Astrocyte (in vitro differentiated cells and primary cell): Measurements from ENCODE around the gene ZFR2. TPM values are rescaled to one million over a fixed set of nuclear protein-coding genes. Genes with fewer than 3 reads are reported as not detected.

Experiments
- DNase-seq: peaks from one replicate; pipeline ENCODE4 v3.0.0-alpha.2; 2010; ENCODE audit warnings: low read depth
- FAIRE-seq: peaks from 2 replicates; lab custom pipeline; 2011; peaks lifted over from hg19 to GRCh38; lab: Jason Lieb, UNC
- H2AFZ ChIP-seq: 2 replicates; pipeline ENCODE4 v1.6.0; 2012; ENCODE audit warnings: low read depth, low read length, inconsistent platforms
- H3K27ac ChIP-seq: 2 replicates; pipeline ENCODE4 v1.5.1; 2011; ENCODE audit warnings: low read depth, low read length, inconsistent platforms
- H3K27me3 ChIP-seq: 2 replicates; pipeline ENCODE4 v1.6.0; 2011; ENCODE audit warnings: low read length, inconsistent platforms; ENCODE audit not compliant: insufficient read depth
- H3K36me3 ChIP-seq: 2 replicates; pipeline ENCODE4 v1.5.1; 2011; ENCODE audit warnings: low read length, inconsistent platforms; ENCODE audit not compliant: insufficient read depth
- H3K4me1 ChIP-seq: 2 replicates; pipeline ENCODE4 v1.5.1; 2011; ENCODE audit warnings: low read length, inconsistent platforms; ENCODE audit not compliant: insufficient read depth
- H3K4me2 ChIP-seq: 2 replicates; pipeline ENCODE4 v1.6.0; 2012; ENCODE audit warnings: low read length, inconsistent platforms
- H3K4me3 ChIP-seq: 2 replicates; pipeline ENCODE4 v1.5.1; 2011; ENCODE audit warnings: low read depth, mild to moderate bottlenecking, low read length, inconsistent platforms; ENCODE audit not compliant: insufficient read depth
- H3K79me2 ChIP-seq: 2 replicates; pipeline ENCODE4 v1.6.0; 2012; ENCODE audit warnings: mild to moderate bottlenecking, low read length, inconsistent platforms; ENCODE audit not compliant: insufficient read depth
- H3K9ac ChIP-seq: 2 replicates; pipeline ENCODE4 v1.6.0; 2012; ENCODE audit warnings: mild to moderate bottlenecking, low read length, inconsistent platforms
- H3K9me3 ChIP-seq: 2 replicates; pipeline ENCODE4 v1.5.1; 2012; ENCODE audit warnings: low read depth, mild to moderate bottlenecking, low read length, inconsistent platforms; ENCODE audit not compliant: insufficient read depth
- H4K20me1 ChIP-seq: 2 replicates; pipeline ENCODE4 v1.6.0; 2012; ENCODE audit warnings: low read length, inconsistent platforms; ENCODE audit not compliant: insufficient read depth
- H3K27ac Mint-ChIP-seq: one replicate; pipeline ENCODE4 v1.8.0; 2021; ENCODE audit warnings: mild to moderate bottlenecking, mixed read lengths; ENCODE audit not compliant: unreplicated experiment
- H3K27me3 Mint-ChIP-seq: one replicate; pipeline ENCODE4 v1.8.0; 2021; ENCODE audit warnings: low read depth, mixed read lengths; ENCODE audit not compliant: unreplicated experiment
- H3K36me3 Mint-ChIP-seq: one replicate; pipeline ENCODE4 v1.8.0; 2021; ENCODE audit warnings: low read depth, mixed read lengths; ENCODE audit not compliant: unreplicated experiment
- H3K4me1 Mint-ChIP-seq: one replicate; pipeline ENCODE4 v1.8.0; 2021; ENCODE audit warnings: low read depth, mixed read lengths; ENCODE audit not compliant: unreplicated experiment
- H3K4me3 Mint-ChIP-seq: one replicate; pipeline ENCODE4 v1.8.0; 2021; ENCODE audit warnings: mild to moderate bottlenecking, moderate library complexity, mixed read lengths; ENCODE audit not compliant: unreplicated experiment
- H3K9me3 Mint-ChIP-seq: one replicate; pipeline ENCODE4 v1.8.0; 2021; ENCODE audit warnings: mild to moderate bottlenecking, mixed read lengths; ENCODE audit not compliant: unreplicated experiment
- CTCF ChIP-seq: IDR thresholded peaks from 2 replicates; pipeline ENCODE4 v1.5.1; 2011; ENCODE audit warnings: low read depth, mild to moderate bottlenecking, inconsistent platforms, low read length, moderate library complexity; ENCODE audit not compliant: insufficient read depth
- EZH2 ChIP-seq: IDR thresholded peaks from 2 replicates; pipeline ENCODE4 v1.6.1; 2012; ENCODE audit warnings: mild to moderate bottlenecking, low read length, inconsistent platforms; ENCODE audit not compliant: insufficient read depth
- total RNA-seq: library from RNA; stranded (reverse); gene quantifications from 2 replicates; pipeline ENCODE4 v1.2.1, GENCODE V29; 2021

ZFR2 gene
- total RNA-seq, 1 donor from 2014 or later = 2.0 TPM

- H2AFZ ChIP-seq = no peak overlapping the region
- no peak overlapping the region for H3K27ac ChIP-seq
- no peak for FAIRE-seq
- H3K4me1 Mint-ChIP-seq = peaks cover 2% of the 10 kb centered on the region
- H3K36me3 ChIP-seq = no peaks in the 10 kb centered on the region
- peaks cover 26% of the 10 kb centered on the region for H3K27me3 Mint-ChIP-seq
- H3K9me3 ChIP-seq = peaks cover 2% of the 10 kb centered on the region
- no peak for DNase-seq
- no peaks in the 10 kb centered on the region for H4K20me1 ChIP-seq
- no peak overlapping the region for H3K27ac Mint-ChIP-seq
- H3K9me3 Mint-ChIP-seq = peaks cover 5% of the 10 kb centered on the region
- H3K79me2 ChIP-seq = no peaks in the 10 kb centered on the region
- no peaks in the 10 kb centered on the region for H3K36me3 Mint-ChIP-seq
- peaks cover 9% of the 10 kb centered on the region for H3K27me3 ChIP-seq
- no peak overlapping the region for H3K9ac ChIP-seq
- TF ChIP-seq CTCF (no peak), EZH2 (no peak)
- no peak overlapping the region for H3K4me2 ChIP-seq
- no peaks in the 10 kb centered on the region for H3K4me1 ChIP-seq
- H3K4me3 Mint-ChIP-seq = no peak overlapping the region
- no peak overlapping the region for H3K4me3 ChIP-seq
Measured at GRCh38 chr19:3842948-3843347, 25.9 kb downstream of the ZFR2 start.

- TF ChIP-seq CTCF = no peak
- FAIRE-seq = no peak
Measured at GRCh38 chr19:3840804-3841203, 28.0 kb downstream of the ZFR2 start.

DNA sequence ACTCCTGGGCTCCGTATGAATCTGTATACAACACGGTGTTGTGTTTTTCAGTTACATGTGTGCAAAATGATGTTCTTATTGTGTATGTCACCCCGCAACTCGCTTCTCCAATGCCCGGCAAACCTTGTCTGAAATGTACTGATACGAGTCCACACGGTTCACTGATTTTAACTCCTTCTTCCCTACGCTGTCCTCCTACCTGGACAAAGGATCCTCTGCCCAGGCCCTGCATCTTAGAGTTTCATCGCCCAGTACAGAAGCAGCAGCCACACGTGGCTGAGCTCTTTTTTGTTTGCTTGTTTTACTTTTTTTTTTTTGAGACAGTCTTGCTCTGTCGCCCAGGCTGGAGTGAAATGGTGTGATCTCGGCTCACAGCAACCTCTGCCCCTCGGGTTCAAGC is 28.9 kb downstream of the ZFR2 start:
- peaks cover under 1% of the 10 kb centered on the region for H3K4me1 Mint-ChIP-seq
- Histone ChIP-seq H4K20me1 (no peaks in the 10 kb centered on the region), H3K4me2 (no peak overlapping the region), H3K4me1 (no peaks in the 10 kb centered on the region), H3K36me3 (no peaks in the 10 kb centered on the region), H3K79me2 (no peaks in the 10 kb centered on the region), H3K27ac (no peak overlapping the region), H3K9ac (no peak overlapping the region), H3K9me3 (peaks cover 10% of the 10 kb centered on the region), H3K4me3 (no peak overlapping the region), H3K27me3 (peaks cover 6% of the 10 kb centered on the region), H2AFZ (no peak overlapping the region)
- no peak overlapping the region for H3K4me3 Mint-ChIP-seq
- DNase-seq = no peak
- peaks cover 9% of the 10 kb centered on the region for H3K9me3 Mint-ChIP-seq
- peaks cover 2% of the 10 kb centered on the region for H3K36me3 Mint-ChIP-seq
- TF ChIP-seq EZH2 = no peak
- no peak for TF ChIP-seq CTCF
- no peak overlapping the region for H3K27ac Mint-ChIP-seq
- FAIRE-seq = no peak
- H3K27me3 Mint-ChIP-seq = peaks cover 31% of the 10 kb centered on the region

More at GRCh38 chr19:3840804-3841203, 28.0 kb downstream of the ZFR2 start:
- Histone ChIP-seq H3K79me2 (no peaks in the 10 kb centered on the region), H3K9me3 (peaks cover 10% of the 10 kb centered on the region), H3K4me1 (no peaks in the 10 kb centered on the region), H3K27me3 (peaks cover 6% of the 10 kb centered on the region), H3K36me3 (no peaks in the 10 kb centered on the region), H3K27ac (no peak overlapping the region), H3K4me3 (no peak overlapping the region), H2AFZ (no peak overlapping the region), H3K9ac (no peak overlapping the region), H3K4me2 (no peak overlapping the region), H4K20me1 (no peaks in the 10 kb centered on the region)
- DNase-seq = no peak
- Mint-ChIP-seq H3K36me3 (peaks cover 2% of the 10 kb centered on the region), H3K27ac (no peak overlapping the region), H3K4me1 (peaks cover 2% of the 10 kb centered on the region), H3K4me3 (no peak overlapping the region), H3K27me3 (peaks cover 31% of the 10 kb centered on the region), H3K9me3 (peaks cover 9% of the 10 kb centered on the region)
